ENCODE data around the gene PODXL. TPM values are rescaled to one million over a fixed set of nuclear protein-coding genes. Genes with fewer than 3 reads are reported as not detected.

PODXL gene
- total and polyA plus RNA-seq, 10 of the 15 experiments (the other 5 are each of a cell fraction or from before 2014, with no cell fraction given) = 0.04 to 1.8 (median 0.38) TPM

GRCh38 chr7:131560061-131560460, 3.6 kb upstream of the PODXL start:
- no peak overlapping the region for H3K9ac ChIP-seq (ENCODE audit: control insufficient read depth, insufficient read depth, low read length)
- TF ChIP-seq, protein P1, sequence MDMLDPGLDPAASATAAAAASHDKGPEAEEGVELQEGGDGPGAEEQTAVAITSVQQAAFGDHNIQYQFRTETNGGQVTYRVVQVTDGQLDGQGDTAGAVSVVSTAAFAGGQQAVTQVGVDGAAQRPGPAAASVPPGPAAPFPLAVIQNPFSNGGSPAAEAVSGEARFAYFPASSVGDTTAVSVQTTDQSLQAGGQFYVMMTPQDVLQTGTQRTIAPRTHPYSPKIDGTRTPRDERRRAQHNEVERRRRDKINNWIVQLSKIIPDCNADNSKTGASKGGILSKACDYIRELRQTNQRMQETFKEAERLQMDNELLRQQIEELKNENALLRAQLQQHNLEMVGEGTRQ (IDR thresholded peaks at IDR 0.05; ENCODE audit: borderline replicate concordance, low read depth, low read length) = no peak
- TF ChIP-seq POLR2AphosphoS5 (IDR thresholded peaks at IDR 0.05; ENCODE audit: low read length) = no peak
- no peak for TF ChIP-seq FOXM1 (IDR thresholded peaks at IDR 0.05; ENCODE audit: low read depth, low read length)
- no peak for TF ChIP-seq GATAD2B (conservative IDR thresholded peaks at IDR 0.05; ENCODE audit: low read depth)
- TF ChIP-seq ATF3 (IDR thresholded peaks at IDR 0.05; ENCODE audit: borderline replicate concordance, extremely low read depth, low read depth, low read length) = no peak
- no peak for TF ChIP-seq SUZ12 (IDR thresholded peaks at IDR 0.05; ENCODE audit: unreplicated experiment)
- TF ChIP-seq POLR2A (IDR thresholded peaks at IDR 0.05; ENCODE audit: low read depth, low read length) = no peak
- in situ Hi-C loops (cut with MboI) = no loop called here
- WGBS (ENCODE audit: insufficient coverage, insufficient replicate concordance, low lambda C conversion rate, missing lambda C conversion rate) = 56% methylated on average over 2 of the region's 2 CpGs
- no peak overlapping the region for H3K27ac ChIP-seq (ENCODE audit: control insufficient read depth, insufficient read depth)
- intact Hi-C loops (cut with micrococcal nuclease; ENCODE audit: unreplicated experiment) = no loop called here
- POLR2A ChIA-PET = no interaction called here
- peaks cover 5 to 28% of the 10 kb centered on the region in 2 experiments for H3K27me3 ChIP-seq (replicated peaks in 1 of 2; ENCODE audit: control insufficient read depth in 2 of 2, insufficient read depth in 2 of 2, low read length in 1 of 2)
- H3K79me2 ChIP-seq (ENCODE audit: control insufficient read depth, insufficient read depth, low read length) = no peaks in the 10 kb centered on the region
- H3K36me3 ChIP-seq (ENCODE audit: control insufficient read depth in 2 of 2, insufficient read depth in 2 of 2, low read length in 1 of 2) = no peaks in the 10 kb centered on the region
- SMC1A ChIA-PET (ENCODE audit: uncharacterized antibody, unreplicated experiment) = no interaction called here
- FAIRE-seq (no peak), DNase-seq (ENCODE audit: low read depth, low spot score) (no peak), ATAC-seq (no peak)
- H3K4me3 ChIP-seq = no peak overlapping the region
- H3K4me2 ChIP-seq (ENCODE audit: control insufficient read depth, insufficient read depth) = no peak overlapping the region
- RAD21 ChIA-PET (ENCODE audit: unreplicated experiment) = no interaction called here
- H2AFZ ChIP-seq (ENCODE audit: control insufficient read depth, low read depth, low read length) = no peak overlapping the region
- H3K4me1 ChIP-seq (ENCODE audit: control insufficient read depth, insufficient read depth, low read length) = peaks cover 10% of the 10 kb centered on the region
- H4K20me1 ChIP-seq (ENCODE audit: control insufficient read depth, insufficient read depth) = peaks cover 3% of the 10 kb centered on the region; the same call in 1 of the 2 replicates
- no TSS peak for BruUV-seq (replicated peaks)
- H3K9me3 ChIP-seq (replicated peaks; ENCODE audit: control insufficient read depth, insufficient read depth, low read length) = no peaks in the 10 kb centered on the region
- CTCF ChIA-PET = no interaction called here
